Measurements from ENCODE around the gene TEX26.

Gene TEX26

GRCh38 chr13:30976025-30976424 is 43.6 kb downstream of the TEX26 start:
- no peak for DNase-seq (ENCODE audit: low read depth)

GRCh38 chr13:30978981-30979956 is 46.8 kb downstream of the TEX26 start:
- DNase-seq (ENCODE audit: low read depth), result no peak

- no peak for DNase-seq (ENCODE audit: low read depth)
Observed at GRCh38 chr13:30982506-30982905, 50.0 kb downstream of the TEX26 start.

GRCh38 chr13:30982906-30983305 is 50.5 kb downstream of the TEX26 start:
- DNase-seq (ENCODE audit: low read depth), result no peak

GRCh38 chr13:30983431-30983830 is 51.0 kb downstream of the TEX26 start:
- no peak for DNase-seq (ENCODE audit: low read depth)

- DNase-seq (ENCODE audit: low read depth), result no peak
Observed at GRCh38 chr13:30984620-30985019, 52.2 kb downstream of the TEX26 start.

- DNase-seq (ENCODE audit: low read depth), result no peak
Observed at GRCh38 chr13:30985637-30986205, 53.3 kb downstream of the TEX26 start.

GRCh38 chr13:30991184-30991583 is 58.7 kb downstream of the TEX26 start:
- DNase-seq (ENCODE audit: low read depth), result no peak

- DNase-seq (ENCODE audit: low read depth), result no peak
Observed at GRCh38 chr13:30991922-30992321, 59.5 kb downstream of the TEX26 start.

GRCh38 chr13:30995331-30995730 is 62.9 kb downstream of the TEX26 start:
- no peak for DNase-seq (ENCODE audit: low read depth)

GRCh38 chr13:30997697-30998096 is 65.2 kb downstream of the TEX26 start:
- no peak for DNase-seq (ENCODE audit: low read depth)

GRCh38 chr13:30998136-30999088 is 66.0 kb downstream of the TEX26 start:
- DNase-seq (ENCODE audit: low read depth), result no peak

GRCh38 chr13:31000889-31001288 is 68.4 kb downstream of the TEX26 start:
- no peak for DNase-seq (ENCODE audit: low read depth)

GRCh38 chr13:31001647-31002046 is 69.2 kb downstream of the TEX26 start:
- DNase-seq (ENCODE audit: low read depth), result no peak

GRCh38 chr13:31005066-31005465 is 72.6 kb downstream of the TEX26 start:
- DNase-seq (ENCODE audit: low read depth), result no peak

GRCh38 chr13:31007417-31007816 is 75.0 kb downstream of the TEX26 start:
- no peak for DNase-seq (ENCODE audit: low read depth)

GRCh38 chr13:31008400-31009115 is 76.1 kb downstream of the TEX26 start:
- no peak for DNase-seq (ENCODE audit: low read depth)

- DNase-seq (ENCODE audit: low read depth), result no peak
Observed at GRCh38 chr13:31009166-31009565, 76.7 kb downstream of the TEX26 start.

GRCh38 chr13:31010296-31010695 is 77.8 kb downstream of the TEX26 start:
- no peak for DNase-seq (ENCODE audit: low read depth)

- DNase-seq (ENCODE audit: low read depth), result no peak
Observed at GRCh38 chr13:31011193-31011860, 78.9 kb downstream of the TEX26 start.

Data from GM04503 (cell line).